HepG2 (cell line): ENCODE measurements around the gene RARA. TPM values are rescaled to one million over a fixed set of nuclear protein-coding genes. Genes with fewer than 3 reads are reported as not detected.

Experiments used
- ARHGAP35 ChIP-seq: sonication (generic); formaldehyde crosslinking; IDR thresholded peaks from 2 replicates; pipeline ENCODE4 v1.9.0; 2022; ENCODE audit warnings: mild to moderate bottlenecking, inconsistent platforms, moderate library complexity, missing genetic modification reagents, borderline replicate concordance
- HIC2 ChIP-seq: sonication (generic); formaldehyde crosslinking; IDR thresholded peaks from 2 replicates; pipeline ENCODE4 v1.9.0; 2022; ENCODE audit warnings: low read depth, missing genetic modification reagents
- KDM2A ChIP-seq: sonication (generic); formaldehyde crosslinking; IDR thresholded peaks from 2 replicates; pipeline ENCODE4 v1.4.0; 2020; ENCODE audit warnings: low read depth, missing genetic modification reagents, borderline replicate concordance
- PTBP1 ChIP-seq: fragments of 200-400 bp; formaldehyde crosslinking; IDR thresholded peaks from 2 replicates; pipeline ENCODE4 v1.6.1; 2018; ENCODE audit warnings: low read length, low read depth; ENCODE audit not compliant: poor library complexity, severe bottlenecking
- RARG ChIP-seq: sonication (generic); formaldehyde crosslinking; IDR thresholded peaks from 2 replicates; pipeline ENCODE4 v1.4.0; 2020; ENCODE audit warnings: low read depth, mild to moderate bottlenecking, missing genetic modification reagents
- RCOR2 ChIP-seq: IDR thresholded peaks from 2 replicates; pipeline ENCODE4 v1.6.1; 2016; ENCODE audit warnings: missing biosample characterization, missing genetic modification reagents
- RXRA ChIP-seq: sonication (generic); formaldehyde crosslinking; IDR thresholded peaks from 2 replicates; pipeline ENCODE4 v1.5.1; 2020; ENCODE audit warnings: missing genetic modification reagents
- SRY ChIP-seq: sonication (generic); formaldehyde crosslinking; IDR thresholded peaks from 2 replicates; pipeline ENCODE4 v1.8.0; 2022; ENCODE audit warnings: mild to moderate bottlenecking, missing genetic modification reagents
- ZNF749 ChIP-seq: sonication (generic); formaldehyde crosslinking; IDR thresholded peaks from 2 replicates; pipeline ENCODE4 v1.8.0; 2022; ENCODE audit warnings: mild to moderate bottlenecking, missing genetic modification reagents, moderate library complexity, borderline replicate concordance
- ZZZ3 ChIP-seq: sonication (generic); formaldehyde crosslinking; IDR thresholded peaks from 2 replicates; pipeline ENCODE4 v1.4.0; 2020; ENCODE audit warnings: missing genetic modification reagents, mild to moderate bottlenecking, borderline replicate concordance
- polyA plus RNA-seq, 8 experiments: library from polyadenylated mRNA; depleted of rRNA in 3 of 8; stranded (reverse) in 7 of 8; unstranded in 1 of 8; fragments of >200 nt; fragmentation: Illumina TruSeq in 4 of 8; extraction: Trizol in 4 of 8; gene quantifications; 2 replicates each; pipeline versions ENCODE4 v1.2.1 to v1.2.3, GENCODE V29; 2011 to 2016; ENCODE audit warnings: low read depth in 4 of 8, missing spikeins in 1 of 8, mixed read lengths in 1 of 8; ENCODE audit not compliant: insufficient read depth in 1 of 8
- total RNA-seq, 5 experiments: library from RNA; depleted of rRNA; stranded (reverse); fragments of >200 nt; fragmentation: Illumina TruSeq; extraction: Trizol; gene quantifications; 2 replicates each; pipeline ENCODE4 v1.2.3, GENCODE V29; 2016; ENCODE audit warnings: low read depth in 1 of 5
- TF ChIP-seq, protein P1 (sequence below), 2 experiments: sonication (generic) in 1 of 2; formaldehyde crosslinking in 1 of 2; IDR thresholded peaks; 2 replicates each; pipeline versions ENCODE4 v1.4.0 to v1.6.1; 2018 to 2020; ENCODE audit warnings: missing genetic modification reagents in 2 of 2, borderline replicate concordance in 1 of 2, low read depth in 1 of 2, mild to moderate bottlenecking in 1 of 2, missing biosample characterization in 1 of 2

RARA gene
- total and polyA plus RNA-seq, 2 of the 13 experiments (the other 11 are each of a cell fraction or from before 2014, with no cell fraction given) = 6.4 to 8.6 TPM

GRCh38 chr17:40335620-40336019, 26.6 kb downstream of the RARA start (continued):
- TF ChIP-seq RXRA (CRISPR knock-in tag) = 0 out of 2 replicates have a peak, but pooled peaks have one; percentile 20
- TF ChIP-seq SRY (CRISPR knock-in tag) = no peak
- no peak for TF ChIP-seq RARG (CRISPR knock-in tag)
- peak; percentile 25; the same call in 1 of the 2 replicates for TF ChIP-seq RCOR2 (CRISPR knock-in tag)
- TF ChIP-seq ZZZ3 (CRISPR knock-in tag) = 0 out of 2 replicates have a peak, but pooled peaks have one; percentile 23
- TF ChIP-seq, protein P1, sequence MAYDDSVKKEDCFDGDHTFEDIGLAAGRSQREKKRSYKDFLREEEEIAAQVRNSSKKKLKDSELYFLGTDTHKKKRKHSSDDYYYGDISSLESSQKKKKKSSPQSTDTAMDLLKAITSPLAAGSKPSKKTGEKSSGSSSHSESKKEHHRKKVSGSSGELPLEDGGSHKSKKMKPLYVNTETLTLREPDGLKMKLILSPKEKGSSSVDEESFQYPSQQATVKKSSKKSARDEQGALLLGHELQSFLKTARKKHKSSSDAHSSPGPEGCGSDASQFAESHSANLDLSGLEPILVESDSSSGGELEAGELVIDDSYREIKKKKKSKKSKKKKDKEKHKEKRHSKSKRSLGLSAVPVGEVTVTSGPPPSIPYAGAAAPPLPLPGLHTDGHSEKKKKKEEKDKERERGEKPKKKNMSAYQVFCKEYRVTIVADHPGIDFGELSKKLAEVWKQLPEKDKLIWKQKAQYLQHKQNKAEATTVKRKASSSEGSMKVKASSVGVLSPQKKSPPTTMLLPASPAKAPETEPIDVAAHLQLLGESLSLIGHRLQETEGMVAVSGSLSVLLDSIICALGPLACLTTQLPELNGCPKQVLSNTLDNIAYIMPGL (CRISPR knock-in tag; IDR thresholded peaks at IDR 0.05; ENCODE audit: borderline replicate concordance in 1 of 2, low read depth in 1 of 2) = 0 out of 4 replicates have a peak, but pooled peaks of 1 of the 2 experiments have one; percentile 9
- peak; percentile 28; the same call in 1 of the 2 replicates for TF ChIP-seq KDM2A (CRISPR knock-in tag)
- no peak for TF ChIP-seq PTBP1
- TF ChIP-seq ZNF749 (CRISPR knock-in tag) = no peak
- TF ChIP-seq ARHGAP35 (CRISPR knock-in tag) = 0 out of 2 replicates have a peak, but pooled peaks have one; percentile 28
- TF ChIP-seq HIC2 (CRISPR knock-in tag) = no peak
- TF ChIP-seq, all 625 proteins: peak for 12
